ENCODE data around the gene ANKS1B.

ANKS1B gene

DNA sequence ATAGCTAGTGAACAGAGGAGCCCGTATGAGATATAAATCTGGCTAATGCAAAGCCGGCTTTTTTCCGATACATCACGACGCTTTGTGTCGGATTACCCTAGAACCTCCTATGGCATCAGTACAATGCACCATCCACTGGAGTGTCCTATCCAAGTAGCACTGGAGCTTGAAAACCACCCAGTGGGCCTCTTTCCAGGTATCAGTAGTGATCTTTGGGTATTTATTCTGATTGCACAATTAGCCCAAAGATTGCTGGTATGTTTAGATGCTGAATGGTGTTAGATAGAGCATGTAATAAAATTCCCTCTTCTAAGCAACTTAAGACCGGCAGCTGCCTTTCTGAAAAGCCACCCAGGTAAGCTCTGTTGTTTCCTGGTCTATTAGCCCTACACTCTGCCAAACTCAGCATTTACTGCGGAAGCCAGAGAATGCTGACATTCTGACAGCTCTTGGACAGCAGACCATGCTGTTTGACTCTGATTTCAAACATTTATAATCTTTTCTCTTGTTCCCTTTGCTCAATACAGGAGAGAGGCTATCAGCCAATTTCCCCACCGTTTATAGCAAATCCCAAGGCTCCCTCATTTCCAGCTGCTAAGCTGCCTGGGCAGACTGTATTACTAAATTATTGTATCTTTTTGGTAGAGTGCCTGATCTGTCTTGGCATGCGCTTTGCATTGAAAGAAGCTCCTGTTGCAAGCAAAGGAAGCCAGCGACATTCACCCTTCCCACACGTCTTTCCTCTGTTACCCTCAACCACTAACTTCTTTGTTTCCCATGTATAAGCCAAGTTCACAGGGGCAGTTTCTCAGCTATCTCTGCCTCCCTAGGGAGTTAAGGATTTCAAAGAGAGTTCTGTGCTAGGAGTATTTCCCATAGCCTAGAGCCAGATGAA, 725.4 kb downstream of the ANKS1B start (continued):
- no peak for TF ChIP-seq ZNF138 (tag by site-specific recombination; IDR thresholded peaks at IDR 0.05; ENCODE audit: borderline replicate concordance)
- no peak for TF ChIP-seq ZNF521 (tag by site-specific recombination; IDR thresholded peaks at IDR 0.05)
- TF ChIP-seq ZNF2 (tag by site-specific recombination; IDR thresholded peaks at IDR 0.05) = no peak
- TF ChIP-seq, protein P1, sequence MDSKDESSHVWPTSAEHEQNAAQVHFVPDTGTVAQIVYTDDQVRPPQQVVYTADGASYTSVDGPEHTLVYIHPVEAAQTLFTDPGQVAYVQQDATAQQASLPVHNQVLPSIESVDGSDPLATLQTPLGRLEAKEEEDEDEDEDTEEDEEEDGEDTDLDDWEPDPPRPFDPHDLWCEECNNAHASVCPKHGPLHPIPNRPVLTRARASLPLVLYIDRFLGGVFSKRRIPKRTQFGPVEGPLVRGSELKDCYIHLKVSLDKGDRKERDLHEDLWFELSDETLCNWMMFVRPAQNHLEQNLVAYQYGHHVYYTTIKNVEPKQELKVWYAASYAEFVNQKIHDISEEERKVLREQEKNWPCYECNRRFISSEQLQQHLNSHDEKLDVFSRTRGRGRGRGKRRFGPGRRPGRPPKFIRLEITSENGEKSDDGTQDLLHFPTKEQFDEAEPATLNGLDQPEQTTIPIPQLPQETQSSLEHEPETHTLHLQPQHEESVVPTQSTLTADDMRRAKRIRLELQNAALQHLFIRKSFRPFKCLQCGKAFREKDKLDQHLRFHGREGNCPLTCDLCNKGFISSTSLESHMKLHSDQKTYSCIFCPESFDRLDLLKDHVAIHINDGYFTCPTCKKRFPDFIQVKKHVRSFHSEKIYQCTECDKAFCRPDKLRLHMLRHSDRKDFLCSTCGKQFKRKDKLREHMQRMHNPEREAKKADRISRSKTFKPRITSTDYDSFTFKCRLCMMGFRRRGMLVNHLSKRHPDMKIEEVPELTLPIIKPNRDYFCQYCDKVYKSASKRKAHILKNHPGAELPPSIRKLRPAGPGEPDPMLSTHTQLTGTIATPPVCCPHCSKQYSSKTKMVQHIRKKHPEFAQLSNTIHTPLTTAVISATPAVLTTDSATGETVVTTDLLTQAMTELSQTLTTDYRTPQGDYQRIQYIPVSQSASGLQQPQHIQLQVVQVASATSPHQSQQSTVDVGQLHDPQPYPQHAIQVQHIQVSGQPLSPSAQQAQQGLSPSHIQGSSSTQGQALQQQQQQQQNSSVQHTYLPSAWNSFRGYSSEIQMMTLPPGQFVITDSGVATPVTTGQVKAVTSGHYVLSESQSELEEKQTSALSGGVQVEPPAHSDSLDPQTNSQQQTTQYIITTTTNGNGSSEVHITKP (tag by site-specific recombination; IDR thresholded peaks at IDR 0.05) = no peak

- Histone ChIP-seq H3K9me3 (ENCODE audit: control insufficient read depth, insufficient read depth, low read depth, low read length) (no peaks in the 10 kb centered on the region), H3K36me3 (ENCODE audit: control insufficient read depth in 2 of 2, insufficient read depth in 1 of 2, low read length in 2 of 2) (no peaks in the 10 kb centered on the region), H3K4me1 (ENCODE audit: control insufficient read depth, insufficient read depth, low read length) (no peaks in the 10 kb centered on the region), H3K27ac (ENCODE audit: extremely low read depth, low read depth, low read length) (no peak overlapping the region), H3K4me3 (ENCODE audit: low read depth, low read length) (no peak overlapping the region)
- no peak for TF ChIP-seq ZNF121 (tag by site-specific recombination; IDR thresholded peaks at IDR 0.05)
- TF ChIP-seq, protein P2, sequence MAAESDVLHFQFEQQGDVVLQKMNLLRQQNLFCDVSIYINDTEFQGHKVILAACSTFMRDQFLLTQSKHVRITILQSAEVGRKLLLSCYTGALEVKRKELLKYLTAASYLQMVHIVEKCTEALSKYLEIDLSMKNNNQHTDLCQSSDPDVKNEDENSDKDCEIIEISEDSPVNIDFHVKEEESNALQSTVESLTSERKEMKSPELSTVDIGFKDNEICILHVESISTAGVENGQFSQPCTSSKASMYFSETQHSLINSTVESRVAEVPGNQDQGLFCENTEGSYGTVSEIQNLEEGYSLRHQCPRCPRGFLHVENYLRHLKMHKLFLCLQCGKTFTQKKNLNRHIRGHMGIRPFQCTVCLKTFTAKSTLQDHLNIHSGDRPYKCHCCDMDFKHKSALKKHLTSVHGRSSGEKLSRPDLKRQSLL (tag by site-specific recombination; IDR thresholded peaks at IDR 0.05) = no peak
- POLR2A ChIA-PET = no interaction called here
- CTCF ChIA-PET = interaction anchor here (0.6 to 1.1 kb wide), 2 partner anchors 54 to 215 kb away, joined by 3 to 4 read pairs; no protein-coding TSS in a partner anchor
These were observed 727.1 kb downstream of the ANKS1B start for GRCh38 chr12:99257672-99258071.

DNA sequence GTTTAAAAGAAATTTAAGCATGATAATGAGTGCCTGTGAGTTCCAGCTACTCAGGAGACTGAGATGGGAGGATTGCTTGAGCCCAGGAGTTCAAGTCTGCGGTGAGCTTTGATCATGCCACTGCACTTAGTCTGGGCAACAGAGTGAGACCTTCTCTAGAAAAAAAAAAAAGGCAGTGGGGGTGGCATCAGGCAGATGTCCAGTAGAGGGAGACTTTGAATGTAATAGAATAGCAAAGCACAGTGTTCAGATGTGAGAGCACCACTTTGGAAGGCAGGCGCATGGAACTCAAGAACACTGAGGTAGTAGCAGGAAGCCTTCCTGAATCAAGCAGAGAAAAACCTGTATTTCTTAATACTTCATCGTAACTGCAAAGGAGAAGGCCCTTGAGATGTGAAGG, 731.7 kb downstream of the ANKS1B start:
- no peak overlapping the region for H3K4me3 ChIP-seq (ENCODE audit: low read depth, low read length)
- POLR2A ChIA-PET = no interaction called here
- no peaks in the 10 kb centered on the region for H3K36me3 ChIP-seq (ENCODE audit: control insufficient read depth in 2 of 2, insufficient read depth in 1 of 2, low read length in 2 of 2)
- H3K27ac ChIP-seq (ENCODE audit: extremely low read depth, low read depth, low read length) = no peak overlapping the region
- CTCF ChIA-PET = no interaction called here
- no peaks in the 10 kb centered on the region for H3K9me3 ChIP-seq (ENCODE audit: control insufficient read depth, insufficient read depth, low read depth, low read length)
- no peaks in the 10 kb centered on the region for H3K4me1 ChIP-seq (ENCODE audit: control insufficient read depth, insufficient read depth, low read length)
- TF ChIP-seq ZBTB26 (tag by site-specific recombination; optimal IDR thresholded peaks at IDR 0.05) = no peak
- TF ChIP-seq ZNF660 (tag by site-specific recombination; IDR thresholded peaks at IDR 0.05) = no peak
- TF ChIP-seq ZFP69B (tag by site-specific recombination; IDR thresholded peaks at IDR 0.05) = no peak
- TF ChIP-seq ZNF366 (tag by site-specific recombination; conservative IDR thresholded peaks at IDR 0.05) = no peak
- TF ChIP-seq ZNF571 (tag by site-specific recombination; IDR thresholded peaks at IDR 0.05) = no peak
- TF ChIP-seq SCRT1 (tag by site-specific recombination; IDR thresholded peaks at IDR 0.05; ENCODE audit: borderline replicate concordance) = no peak
- TF ChIP-seq FEZF1 (tag by site-specific recombination; IDR thresholded peaks at IDR 0.05) = no peak
- TF ChIP-seq, protein P3, sequence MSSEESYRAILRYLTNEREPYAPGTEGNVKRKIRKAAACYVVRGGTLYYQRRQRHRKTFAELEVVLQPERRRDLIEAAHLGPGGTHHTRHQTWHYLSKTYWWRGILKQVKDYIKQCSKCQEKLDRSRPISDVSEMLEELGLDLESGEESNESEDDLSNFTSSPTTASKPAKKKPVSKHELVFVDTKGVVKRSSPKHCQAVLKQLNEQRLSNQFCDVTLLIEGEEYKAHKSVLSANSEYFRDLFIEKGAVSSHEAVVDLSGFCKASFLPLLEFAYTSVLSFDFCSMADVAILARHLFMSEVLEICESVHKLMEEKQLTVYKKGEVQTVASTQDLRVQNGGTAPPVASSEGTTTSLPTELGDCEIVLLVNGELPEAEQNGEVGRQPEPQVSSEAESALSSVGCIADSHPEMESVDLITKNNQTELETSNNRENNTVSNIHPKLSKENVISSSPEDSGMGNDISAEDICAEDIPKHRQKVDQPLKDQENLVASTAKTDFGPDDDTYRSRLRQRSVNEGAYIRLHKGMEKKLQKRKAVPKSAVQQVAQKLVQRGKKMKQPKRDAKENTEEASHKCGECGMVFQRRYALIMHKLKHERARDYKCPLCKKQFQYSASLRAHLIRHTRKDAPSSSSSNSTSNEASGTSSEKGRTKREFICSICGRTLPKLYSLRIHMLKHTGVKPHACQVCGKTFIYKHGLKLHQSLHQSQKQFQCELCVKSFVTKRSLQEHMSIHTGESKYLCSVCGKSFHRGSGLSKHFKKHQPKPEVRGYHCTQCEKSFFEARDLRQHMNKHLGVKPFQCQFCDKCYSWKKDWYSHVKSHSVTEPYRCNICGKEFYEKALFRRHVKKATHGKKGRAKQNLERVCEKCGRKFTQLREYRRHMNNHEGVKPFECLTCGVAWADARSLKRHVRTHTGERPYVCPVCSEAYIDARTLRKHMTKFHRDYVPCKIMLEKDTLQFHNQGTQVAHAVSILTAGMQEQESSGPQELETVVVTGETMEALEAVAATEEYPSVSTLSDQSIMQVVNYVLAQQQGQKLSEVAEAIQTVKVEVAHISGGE (tag by site-specific recombination; conservative IDR thresholded peaks at IDR 0.05; ENCODE audit: low read depth) = no peak
- no peak for TF ChIP-seq ZNF510 (tag by site-specific recombination; IDR thresholded peaks at IDR 0.05; ENCODE audit: insufficient replicate concordance)
- TF ChIP-seq HOXC10 (CRISPR knock-in tag; IDR thresholded peaks at IDR 0.05) = no peak

Data from HEK293 (cell line).